SH-SY5Y (cell line): ENCODE results near the gene SFTPA1.

Experiments
- GATA2 ChIP-seq: IDR thresholded peaks from 2 replicates; pipeline ENCODE4 v1.6.1; 2011; ENCODE audit warnings: mild to moderate bottlenecking, low read depth, low read length
- GATA3 ChIP-seq: IDR thresholded peaks from 2 replicates; pipeline ENCODE4 v1.6.1; 2011; ENCODE audit warnings: low read depth, mild to moderate bottlenecking, low read length, moderate library complexity

The SFTPA1 gene

GRCh38 chr10:79610601-79611191, at the start of gene SFTPA1:
Gene SFTPA1, plus strand, starts transcription at chr10:79610939. Its CDS starts 887 bp downstream, at chr10:79611826.
- TF ChIP-seq GATA2 (no peak), GATA3 (no peak)

GRCh38 chr10:79561257-79561656, 49.5 kb upstream of the SFTPA1 start:
- no peak for TF ChIP-seq GATA2
- TF ChIP-seq GATA3: no peak

DNA sequence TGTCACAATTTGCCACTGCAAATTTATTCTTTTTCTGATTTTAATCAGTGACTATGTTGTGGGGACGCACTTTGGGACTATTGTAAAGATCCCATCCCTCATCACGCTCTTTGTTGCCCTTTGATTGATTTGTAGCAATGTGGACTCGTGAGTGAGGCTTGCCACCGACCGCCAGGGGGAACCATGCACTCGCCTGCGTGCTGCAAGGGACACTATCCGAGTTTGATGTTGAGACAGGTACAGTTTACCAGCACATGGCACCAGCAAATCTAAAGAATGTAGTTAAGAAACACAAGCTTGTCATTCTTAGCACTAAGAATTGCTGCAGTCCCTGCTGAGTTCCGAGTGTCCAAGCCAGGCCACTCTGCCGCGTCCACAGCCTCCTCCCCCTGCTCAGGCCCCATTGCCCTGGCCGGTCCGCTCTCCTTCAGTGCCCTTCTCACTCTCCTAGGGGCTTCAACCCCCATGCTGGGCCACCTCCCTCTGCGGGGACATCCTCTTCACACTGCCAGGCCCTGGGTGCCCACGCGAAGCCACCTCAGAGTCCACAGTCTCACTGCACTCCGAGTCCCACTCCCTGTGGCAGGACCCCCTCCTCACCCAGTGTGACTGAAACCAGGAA, 48.5 kb upstream of the SFTPA1 start:
- TF ChIP-seq GATA2 (no peak), GATA3 (no peak)

DNA sequence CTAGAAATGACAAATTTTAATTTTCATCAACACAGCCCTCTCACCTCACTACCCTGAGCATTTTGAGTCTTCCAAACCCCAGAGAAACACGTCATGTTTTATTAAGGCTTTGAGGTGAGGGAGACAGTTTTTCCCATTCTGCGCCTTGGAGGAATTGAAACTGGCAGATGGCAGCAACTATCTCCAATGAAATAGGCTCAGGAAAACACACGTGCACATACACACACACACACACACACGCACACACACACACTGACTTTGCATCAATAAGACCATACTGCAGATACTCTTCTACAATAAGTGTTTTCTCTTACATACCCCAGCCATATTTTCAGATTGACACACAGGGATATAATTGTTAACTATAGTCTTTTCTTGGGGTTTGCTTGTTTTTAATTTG, 47.3 kb upstream of the SFTPA1 start:
- TF ChIP-seq GATA3: no peak
- TF ChIP-seq GATA2: no peak

- TF ChIP-seq GATA3: no peak
- no peak for TF ChIP-seq GATA2
Measured at GRCh38 chr10:79579361-79579760, 31.4 kb upstream of the SFTPA1 start.

DNA sequence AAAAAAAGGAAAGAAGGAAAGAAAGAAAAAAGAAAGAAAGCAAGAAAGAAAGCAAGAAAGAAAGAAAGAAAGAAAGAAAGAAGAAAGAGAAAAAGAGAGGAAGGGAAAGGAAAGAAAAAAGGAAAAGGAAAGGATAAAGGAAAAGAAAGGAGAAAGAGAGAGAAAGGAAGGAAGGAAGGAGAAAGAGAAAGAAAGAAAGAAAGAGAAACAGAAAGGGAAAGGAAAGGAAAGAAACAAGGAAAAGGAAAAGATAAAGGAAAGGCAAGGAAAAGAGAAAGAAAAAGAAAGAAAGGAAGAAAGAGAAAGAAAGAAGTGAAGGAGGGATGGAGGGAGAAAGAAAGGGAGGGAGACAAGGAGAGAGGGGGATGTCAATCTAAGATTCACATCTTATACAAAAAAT, 29.7 kb upstream of the SFTPA1 start:
- TF ChIP-seq GATA2 (no peak), GATA3 (no peak)

- TF ChIP-seq GATA3: no peak
- no peak for TF ChIP-seq GATA2
Measured at GRCh38 chr10:79582096-79582495, 28.6 kb upstream of the SFTPA1 start.

GRCh38 chr10:79583488-79584024, 27.2 kb upstream of the SFTPA1 start:
- no peak for TF ChIP-seq GATA2
- no peak for TF ChIP-seq GATA3

DNA sequence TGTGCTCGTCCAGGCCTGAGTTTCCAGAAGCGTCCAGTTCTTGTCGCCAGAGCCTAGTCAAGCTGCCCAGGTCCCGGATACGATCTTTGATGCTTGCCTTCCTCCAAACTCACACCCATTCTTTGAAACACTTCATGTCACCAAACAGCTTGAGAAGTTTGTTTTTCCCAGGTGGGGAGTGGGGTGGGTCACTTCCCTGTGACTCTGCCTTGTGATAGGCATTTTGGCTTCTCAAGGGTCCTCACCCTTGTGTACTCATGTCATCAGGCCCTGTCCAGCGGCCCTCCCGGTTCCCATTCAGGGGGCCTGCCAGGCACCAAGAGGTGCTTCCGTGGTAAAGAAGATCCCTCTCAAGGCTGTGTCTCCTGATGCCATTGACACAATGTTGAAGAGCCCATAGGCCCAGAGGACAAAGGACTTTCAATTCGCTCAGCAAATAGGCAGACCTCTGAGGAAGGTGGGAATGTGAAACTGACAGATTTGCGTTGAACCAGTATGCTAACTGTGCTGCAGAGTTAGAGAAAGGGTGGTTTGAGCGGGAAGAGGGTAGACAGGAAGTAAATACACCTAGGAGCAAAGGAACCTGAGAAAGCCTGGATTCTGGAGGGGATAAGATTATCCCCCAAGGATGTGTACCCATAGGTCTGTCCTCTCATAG, 24.7 kb upstream of the SFTPA1 start:
- TF ChIP-seq GATA2 (no peak), GATA3 (no peak)

GRCh38 chr10:79586933-79587332, 23.8 kb upstream of the SFTPA1 start:
- TF ChIP-seq GATA2: no peak
- no peak for TF ChIP-seq GATA3

DNA sequence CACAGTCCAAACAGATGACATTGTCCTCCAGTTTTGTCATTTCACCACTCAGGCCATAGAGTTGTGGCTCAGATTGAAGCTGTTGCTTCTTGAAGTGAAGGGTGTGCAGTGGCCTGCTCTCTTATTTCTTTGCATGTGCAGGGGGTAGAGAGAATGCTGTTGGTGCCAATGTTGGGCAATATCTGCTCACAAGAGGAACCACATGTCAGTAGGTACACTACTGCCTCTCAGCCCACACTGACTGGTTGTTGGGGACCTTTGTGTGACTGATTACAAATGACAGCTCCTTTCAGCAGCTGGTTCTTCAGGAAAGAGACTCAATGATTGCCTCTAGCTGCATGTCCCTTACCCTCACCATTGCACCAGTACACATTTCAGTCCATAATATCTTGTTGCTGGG, 21.9 kb upstream of the SFTPA1 start:
- TF ChIP-seq GATA2 (no peak), GATA3 (no peak)

DNA sequence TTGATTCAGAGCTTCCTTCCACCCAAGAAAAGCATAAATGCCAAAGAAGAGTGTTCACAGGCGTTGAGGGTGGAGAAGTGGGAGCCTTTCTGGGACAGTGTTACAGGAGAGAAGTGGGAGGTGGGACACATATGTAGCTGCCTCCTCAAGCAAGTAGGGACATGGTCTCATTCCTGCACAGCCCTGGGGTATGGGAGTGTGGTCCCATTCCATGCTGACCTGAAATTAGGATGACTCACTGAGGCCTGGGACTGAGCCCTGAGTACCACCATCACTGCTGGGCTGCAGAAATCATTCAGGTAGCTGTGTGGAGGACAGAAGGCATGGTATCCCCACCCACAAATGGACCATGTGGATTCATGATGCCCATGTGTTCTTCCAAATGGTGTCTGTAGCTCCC, 17.4 kb upstream of the SFTPA1 start:
- TF ChIP-seq GATA3 (no peak), GATA2 (no peak)

GRCh38 chr10:79595510-79595909, 15.2 kb upstream of the SFTPA1 start:
- TF ChIP-seq GATA2: no peak
- TF ChIP-seq GATA3: no peak

DNA sequence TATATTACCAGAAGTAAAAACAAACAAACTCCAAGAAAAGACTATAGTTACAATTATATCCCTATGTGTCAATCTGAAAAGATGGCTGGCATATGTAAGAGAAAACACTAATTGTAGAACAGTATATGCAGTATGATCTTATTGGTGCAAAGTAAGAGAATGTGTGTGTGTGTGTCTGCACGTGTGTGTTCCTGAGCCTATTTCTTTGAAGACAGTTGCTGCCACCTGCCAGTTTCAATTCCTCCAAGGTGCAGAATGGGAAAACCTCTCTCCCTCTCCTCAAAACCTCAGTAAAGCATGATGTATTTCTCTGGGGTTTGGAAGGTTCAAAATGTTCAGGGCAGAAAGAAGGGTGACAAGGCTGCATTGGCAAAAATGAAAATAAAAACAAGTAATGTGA, 8.8 kb upstream of the SFTPA1 start:
- TF ChIP-seq GATA2 (no peak), GATA3 (no peak)

DNA sequence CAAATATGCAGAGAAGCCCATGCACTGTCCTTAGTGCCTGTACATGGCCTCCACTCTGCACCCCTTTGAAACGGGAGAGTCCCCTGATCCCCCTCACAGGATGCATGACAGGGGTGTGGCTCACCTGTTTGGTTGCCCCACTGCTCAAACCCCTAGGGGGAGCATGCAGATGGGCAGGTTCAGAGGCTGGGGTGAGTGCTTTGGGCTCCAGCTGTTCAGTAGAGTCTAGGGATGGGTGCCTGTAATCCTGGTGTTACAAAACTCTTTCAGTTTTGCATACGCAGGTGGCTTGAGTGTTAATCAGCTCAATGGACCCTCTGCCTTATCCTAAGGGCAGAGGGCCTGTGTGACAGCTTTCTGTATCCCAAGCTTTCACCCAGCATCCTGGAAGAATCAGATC, 7.8 kb upstream of the SFTPA1 start:
- TF ChIP-seq GATA3: no peak
- TF ChIP-seq GATA2: no peak
